GM18507 (cell line): ENCODE data around the gene TCF7L1.

Experiments used
- DNase-seq: peaks from one replicate; pipeline ENCODE4 v3.0.0; 2011; ENCODE audit warnings: low read depth; ENCODE audit not compliant: insufficient read length; ENCODE audit errors: extremely low spot score
- FAIRE-seq: peaks from 2 replicates; lab custom pipeline; 2011; peaks lifted over from hg19 to GRCh38; lab: Jason Lieb, UNC

The TCF7L1 gene

DNA sequence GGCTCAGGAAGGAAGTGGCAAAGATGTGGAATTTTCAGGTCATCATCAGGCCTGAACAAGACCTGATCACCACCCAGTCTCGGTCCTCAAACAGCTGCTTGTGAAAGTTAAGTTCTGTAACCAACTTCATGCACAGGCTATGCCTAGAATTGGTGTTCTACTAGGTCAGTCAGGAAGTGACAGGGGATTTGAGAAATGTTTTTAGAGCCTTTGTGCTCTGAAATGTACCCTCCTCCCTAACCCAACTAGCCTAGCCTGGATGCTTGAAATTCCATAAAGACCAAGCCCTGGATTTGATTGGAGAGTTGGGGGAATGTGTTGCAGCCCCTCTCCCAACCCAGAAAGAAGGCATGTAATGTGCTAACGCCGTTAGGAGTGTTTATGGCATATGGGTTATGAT, 131.3 kb downstream of the TCF7L1 start:
- FAIRE-seq: no peak
- DNase-seq: no peak

DNA sequence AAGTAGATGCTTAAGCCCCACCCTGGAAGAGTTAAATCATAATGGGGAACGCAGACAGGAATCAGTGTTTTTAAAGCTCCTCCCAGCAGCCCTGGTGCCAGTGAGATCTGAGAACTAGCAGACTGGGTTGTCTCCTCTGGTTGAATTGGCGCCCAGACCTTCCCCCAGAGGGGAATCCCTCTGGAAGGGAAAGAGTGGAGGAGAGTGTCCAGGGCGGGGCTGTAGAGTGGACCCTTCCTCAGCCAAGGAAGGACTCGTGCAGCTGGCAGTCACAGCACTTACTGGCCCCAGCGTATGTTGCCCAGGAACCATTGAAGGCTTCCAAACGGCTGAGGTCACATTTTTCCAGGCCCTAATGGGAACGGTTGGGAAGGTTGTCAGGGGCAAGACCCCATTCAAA, 132.1 kb downstream of the TCF7L1 start:
- DNase-seq (no peak), FAIRE-seq (no peak)

DNA sequence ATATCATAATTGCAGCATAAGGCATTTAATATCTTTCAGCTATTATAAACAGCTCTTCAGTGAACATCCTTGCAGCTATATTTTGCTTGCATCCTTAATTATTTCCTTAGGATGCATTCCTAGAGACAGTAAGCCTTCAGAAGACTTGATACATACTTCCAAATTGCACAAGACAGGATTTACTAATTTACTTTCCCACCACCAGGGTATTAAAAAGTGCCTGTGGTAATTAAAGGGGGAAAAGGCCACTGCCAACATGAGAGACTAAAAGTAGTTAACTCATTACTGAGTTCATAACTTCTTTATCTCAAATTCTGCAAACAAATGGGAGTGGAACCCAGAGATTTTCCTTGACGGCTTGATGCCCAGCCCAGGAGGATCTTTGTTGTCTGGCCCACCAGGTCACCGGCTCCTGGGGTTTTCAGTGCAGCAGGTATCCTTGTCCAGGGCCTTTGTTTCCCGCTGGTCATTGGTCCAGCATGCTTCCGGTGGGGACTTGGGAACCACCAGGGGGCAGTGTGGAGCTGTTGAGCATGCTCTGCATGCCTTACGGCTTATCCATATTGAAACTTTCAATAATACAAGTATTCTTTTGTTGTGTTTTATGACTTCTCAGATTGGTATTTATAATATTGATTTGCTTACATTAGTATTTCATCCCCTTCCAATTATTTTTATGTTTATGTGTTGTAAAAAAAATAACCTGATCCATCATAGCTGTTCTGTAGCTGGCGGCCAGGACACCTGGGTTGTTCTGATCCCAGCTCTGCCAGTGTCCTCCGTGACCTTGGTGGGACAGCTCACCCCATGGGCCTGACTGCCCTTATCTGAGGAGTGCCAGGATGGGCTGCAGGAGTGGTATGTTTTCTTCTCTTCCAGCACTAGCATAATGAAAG, 133.2 kb downstream of the TCF7L1 start:
- FAIRE-seq (peak; percentile 77), DNase-seq (peak; percentile 53)

DNA sequence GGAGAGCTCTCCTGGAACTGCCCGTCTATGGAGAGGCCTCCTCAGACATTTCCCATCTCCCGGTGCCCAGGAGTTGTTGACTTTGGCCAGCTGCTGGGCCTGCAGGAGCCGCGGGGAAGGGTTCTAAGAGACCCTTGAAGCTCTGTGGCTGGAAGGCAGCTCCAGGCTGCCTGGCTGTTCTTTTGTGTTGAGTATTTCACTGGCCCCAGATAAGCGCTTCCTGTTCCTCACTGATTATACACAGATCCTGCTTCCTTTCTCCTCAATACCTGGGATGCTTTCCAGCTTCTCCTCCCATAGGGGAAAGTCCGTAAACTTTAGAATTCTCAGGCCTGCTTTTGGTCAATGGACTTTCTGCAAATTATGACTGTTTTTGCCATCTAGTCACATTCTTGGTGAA, 136.8 kb downstream of the TCF7L1 start:
- DNase-seq (no peak), FAIRE-seq (no peak)

DNA sequence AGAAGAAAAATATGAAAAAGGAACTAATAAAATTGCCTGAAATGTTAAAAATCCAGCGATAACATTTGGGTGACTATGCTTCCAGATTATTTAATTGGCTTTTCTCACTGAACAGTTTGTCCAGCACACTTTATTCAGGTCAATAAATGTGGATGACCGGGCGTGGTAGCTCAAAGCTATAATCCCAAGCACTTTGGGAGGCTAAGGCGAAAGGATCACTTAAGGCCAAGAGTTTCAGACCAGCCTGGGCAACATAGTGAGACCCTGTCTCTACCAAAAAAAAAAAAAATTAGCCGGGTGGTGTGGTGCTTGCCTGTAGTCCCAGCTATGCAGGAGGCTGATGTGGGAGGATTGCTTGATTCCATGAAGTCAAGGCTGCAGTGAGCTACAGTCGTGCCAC, 139.2 kb downstream of the TCF7L1 start:
- DNase-seq (no peak), FAIRE-seq (no peak)

DNA sequence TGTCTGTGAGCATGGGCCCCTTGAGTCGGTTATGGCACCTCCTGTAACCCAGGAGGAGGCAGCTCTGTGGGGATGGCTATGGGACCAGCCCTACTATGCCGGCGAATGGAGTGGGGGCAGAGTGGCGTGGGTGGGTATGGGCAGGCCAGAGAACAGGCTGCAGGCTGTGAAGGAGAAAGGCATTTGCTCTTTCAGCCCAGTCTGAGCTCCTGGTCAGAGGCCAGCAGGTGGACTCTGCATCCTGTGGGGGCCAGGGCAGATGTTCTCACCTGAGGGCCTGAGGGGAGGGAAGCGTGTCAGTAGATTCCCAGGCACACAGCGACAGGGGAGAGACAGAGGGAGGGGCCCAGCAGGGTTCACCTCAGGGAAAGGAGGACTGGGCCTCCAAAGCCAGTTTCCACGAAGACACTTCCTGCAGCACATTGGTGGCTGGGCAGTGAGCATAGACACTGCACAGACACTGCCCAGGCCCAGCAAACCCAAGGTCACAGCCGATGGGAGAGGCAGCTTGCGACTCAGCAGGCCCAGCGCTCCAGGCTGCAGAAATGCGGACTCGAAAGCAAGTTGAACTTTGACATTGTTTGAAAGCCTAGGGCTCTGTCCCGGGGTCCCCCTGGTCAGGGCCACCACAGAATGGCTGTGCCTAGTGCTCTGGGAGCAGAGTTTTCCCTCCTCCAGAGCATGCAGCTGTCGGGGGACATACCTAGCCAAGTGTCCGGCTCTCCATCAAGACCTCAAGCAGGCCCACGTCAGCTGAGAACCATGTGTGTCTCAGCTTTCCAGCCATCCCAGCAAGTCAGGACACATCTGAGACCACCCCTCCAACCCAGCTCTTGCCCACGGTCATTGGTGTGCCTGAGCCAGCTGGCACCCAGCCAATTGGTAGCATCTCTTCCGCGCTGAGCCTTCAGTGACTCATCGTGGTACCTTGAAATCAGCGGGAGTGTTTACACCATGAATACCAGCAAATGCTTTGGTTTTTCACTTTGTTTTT, 140.8 kb downstream of the TCF7L1 start:
- DNase-seq (no peak), FAIRE-seq (no peak)

DNA sequence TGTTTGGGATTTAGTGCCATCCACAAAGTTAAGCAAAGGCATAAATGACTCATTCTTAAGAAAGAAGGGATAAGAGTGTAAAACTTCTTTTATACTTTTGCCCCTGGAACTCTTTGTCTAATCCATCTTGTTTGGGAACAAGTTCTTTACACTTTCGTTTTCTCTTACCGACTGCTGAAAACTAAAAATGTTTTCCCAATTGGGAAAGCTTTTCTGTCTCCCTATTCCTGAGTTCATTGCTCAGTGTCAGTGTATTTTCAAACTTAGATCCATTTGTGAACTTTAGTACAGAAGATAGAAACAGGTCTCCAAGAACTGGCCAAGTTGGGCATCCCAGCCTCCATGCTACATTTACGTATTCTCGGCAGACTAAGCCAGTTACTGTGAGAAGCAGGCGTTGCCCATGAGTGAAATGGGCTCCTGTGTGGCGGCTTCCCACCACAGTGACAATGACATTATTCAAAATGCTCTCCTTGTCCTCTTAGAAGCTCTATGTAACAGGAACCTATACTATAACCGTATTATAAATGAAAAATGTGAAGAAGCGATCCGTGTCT, 142.9 kb downstream of the TCF7L1 start:
- FAIRE-seq: no peak
- DNase-seq: no peak

DNA sequence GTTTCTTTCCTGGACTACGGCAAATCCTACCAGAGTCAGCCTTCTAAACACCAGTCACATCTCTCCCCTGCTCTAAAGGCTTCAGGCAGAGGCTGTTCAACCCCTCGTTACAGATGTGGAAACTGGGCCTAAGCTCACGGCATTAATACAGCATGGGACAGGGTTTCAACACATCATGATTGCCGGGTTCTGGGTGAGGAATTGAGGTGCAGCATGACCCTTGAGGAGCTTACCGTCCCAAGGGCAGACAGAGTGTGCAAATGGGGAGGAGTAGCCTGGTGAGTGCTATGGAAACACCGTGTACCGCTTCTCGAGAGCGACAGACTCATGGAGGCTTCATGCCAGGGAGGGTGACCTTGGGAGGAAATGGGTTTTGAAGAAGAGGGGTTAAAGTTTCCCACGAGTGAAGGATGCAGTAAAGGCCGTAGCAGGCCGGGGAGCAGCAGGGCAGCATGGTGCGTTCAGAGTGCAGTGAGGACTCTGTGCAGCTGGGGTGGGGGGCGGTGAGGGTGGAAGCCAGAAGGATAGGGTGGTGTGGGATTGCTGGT, 143.5 kb downstream of the TCF7L1 start:
- DNase-seq: no peak
- FAIRE-seq: no peak

DNA sequence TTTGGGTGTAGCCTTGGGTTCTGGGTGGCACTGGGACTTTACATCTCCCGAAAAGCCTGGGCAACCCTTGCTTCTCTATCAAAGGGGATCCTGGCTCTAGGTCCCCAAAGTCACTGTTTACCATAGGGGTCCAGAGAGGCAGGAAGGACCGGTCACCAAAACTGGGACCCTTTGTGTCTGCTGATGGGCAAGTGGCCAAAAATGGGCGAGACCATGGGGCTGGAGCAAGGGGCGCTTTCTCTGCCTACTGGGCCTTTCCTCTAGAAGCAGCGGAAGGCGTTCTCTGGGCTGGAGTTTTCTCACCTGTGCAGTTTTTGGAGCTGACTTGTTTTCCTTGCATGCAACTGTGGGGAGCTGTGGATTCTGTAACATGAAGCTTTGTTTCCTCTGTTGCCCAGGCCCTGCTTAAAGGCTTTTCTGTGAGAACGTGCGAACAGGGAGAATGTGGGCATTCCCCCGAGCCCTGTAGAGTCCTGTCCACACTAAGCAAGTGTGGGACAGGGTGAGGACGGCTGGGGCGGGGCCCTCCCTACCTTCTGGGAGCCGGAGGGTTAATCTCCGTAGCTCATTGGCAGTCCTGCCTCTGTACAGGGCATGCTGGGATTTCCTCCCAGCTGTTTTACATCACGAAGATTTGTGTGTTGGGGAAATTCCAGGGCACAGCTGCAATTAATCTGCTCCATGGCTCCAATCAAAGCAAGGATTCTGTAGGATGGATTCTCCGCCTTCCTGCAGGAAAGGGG, 144.4 kb downstream of the TCF7L1 start:
- DNase-seq (no peak), FAIRE-seq (no peak)

DNA sequence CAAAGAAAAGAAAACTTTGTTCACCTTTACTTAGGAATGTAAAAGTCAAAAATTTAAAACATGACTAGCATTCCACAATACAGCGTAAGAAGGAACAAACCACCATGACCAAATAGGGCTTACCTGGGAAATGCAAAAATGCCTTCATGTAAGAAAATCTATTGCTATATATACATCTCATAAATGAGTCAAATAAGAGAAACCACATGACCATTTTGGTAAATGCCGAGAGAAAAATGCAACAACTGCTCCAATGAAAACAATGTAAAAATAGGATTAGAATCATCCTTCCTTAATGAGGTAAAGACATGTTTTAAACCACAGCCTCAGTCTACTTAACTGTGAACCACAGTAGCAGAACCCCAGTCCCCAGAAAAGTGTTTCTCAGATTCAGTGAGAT, 145.2 kb downstream of the TCF7L1 start:
- FAIRE-seq (no peak), DNase-seq (no peak)

DNA sequence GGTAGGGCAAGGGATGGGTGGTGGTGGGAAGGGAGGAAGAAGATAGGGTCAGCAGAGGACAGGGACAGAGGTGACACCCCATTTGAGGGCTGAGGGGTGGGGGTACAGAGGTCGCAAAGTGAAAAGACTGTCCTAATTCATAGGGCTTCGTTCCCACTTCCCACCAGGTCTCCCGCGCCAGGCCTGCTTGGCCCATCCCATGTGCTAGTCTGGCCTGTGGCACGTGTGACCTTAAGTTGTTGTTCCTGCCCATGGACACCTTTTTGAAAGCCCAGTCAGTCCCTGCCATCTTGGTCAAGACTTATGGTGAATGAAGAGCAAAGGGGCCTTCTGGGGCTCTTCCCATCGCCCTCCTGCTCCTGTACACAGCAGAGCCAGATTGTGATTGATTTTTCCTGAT, 148.4 kb downstream of the TCF7L1 start:
- FAIRE-seq: no peak
- no peak for DNase-seq

DNA sequence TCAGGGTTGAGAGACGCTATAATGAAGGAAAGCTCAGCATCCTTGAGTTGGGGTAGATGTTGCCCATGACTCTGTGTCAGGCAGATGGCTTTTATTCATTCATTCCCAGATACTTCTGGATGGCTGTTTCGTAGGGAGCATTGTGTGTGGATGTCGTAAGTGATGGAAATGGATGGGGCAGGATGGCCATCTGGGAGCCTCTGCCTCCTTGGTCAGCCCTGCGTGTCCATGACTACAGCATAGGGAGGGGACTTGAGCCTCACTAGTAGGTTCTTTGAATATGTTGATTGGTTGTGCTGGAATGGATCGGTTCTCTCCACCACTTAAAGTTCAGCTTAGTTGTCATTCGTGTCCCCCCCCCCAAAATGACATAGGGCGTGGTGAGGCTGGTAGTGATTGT, 149.7 kb downstream of the TCF7L1 start:
- FAIRE-seq (no peak), DNase-seq (no peak)

DNA sequence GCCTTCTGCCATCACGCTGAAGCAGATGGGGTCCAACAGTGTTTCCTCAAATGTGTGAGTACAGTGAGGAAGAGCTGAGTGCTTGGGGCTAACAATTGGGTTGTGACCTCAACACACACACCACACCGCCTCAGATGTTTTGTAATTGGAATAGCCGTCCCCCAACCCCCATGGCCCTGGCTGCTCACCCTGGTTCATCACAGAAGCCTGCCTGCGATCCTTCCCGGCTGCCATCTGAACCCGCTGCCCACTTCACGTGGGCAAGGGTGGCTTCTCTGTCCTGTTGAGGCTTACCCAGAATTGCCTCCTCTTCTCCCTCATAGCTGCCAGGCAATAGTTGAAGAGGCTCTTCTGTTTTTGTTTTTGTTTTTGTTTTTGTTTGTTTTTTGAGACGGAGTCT, 150.4 kb downstream of the TCF7L1 start:
- FAIRE-seq: no peak

DNA sequence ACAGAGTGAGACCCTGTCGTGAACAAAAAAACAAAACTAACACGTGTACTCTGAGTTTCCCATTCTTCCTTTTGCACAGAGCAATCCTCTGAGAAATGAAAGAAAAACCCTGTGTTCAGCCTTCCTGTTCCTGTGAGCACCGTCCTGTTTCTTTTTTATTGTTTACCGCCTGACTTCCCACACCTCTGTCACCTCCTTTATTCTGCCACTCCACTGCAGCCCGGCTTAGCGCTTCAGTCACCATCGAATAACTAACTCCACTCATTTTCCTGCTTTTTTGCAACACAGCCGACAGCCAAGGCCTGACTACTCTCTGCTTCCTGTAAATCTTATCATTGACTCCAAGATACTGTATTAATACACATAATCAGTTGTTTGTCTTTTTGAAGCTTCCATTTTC, 153.7 kb downstream of the TCF7L1 start:
- FAIRE-seq (no peak), DNase-seq (no peak)

More for the DNA sequence above, 150.4 kb downstream of the TCF7L1 start:
- no peak for DNase-seq

DNA sequence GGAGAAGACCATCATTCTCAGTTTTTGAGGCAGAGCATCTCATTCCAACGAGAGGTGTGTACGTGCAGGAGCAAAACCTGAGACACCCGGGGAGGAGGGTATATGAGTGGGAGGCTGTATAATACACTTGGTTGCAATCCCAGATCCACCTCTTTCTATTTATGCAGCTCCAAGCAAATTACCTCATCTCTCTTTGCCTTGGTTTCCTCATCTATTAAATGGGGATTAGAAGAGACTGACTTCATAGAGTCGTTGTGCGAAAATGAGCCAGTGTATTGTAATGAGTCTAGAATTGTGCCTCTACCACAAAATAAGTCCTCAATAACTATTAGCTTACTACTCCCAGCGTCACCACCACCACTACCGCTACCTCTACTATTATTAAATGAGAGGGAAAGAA, 154.5 kb downstream of the TCF7L1 start:
- FAIRE-seq (no peak), DNase-seq (no peak)

DNA sequence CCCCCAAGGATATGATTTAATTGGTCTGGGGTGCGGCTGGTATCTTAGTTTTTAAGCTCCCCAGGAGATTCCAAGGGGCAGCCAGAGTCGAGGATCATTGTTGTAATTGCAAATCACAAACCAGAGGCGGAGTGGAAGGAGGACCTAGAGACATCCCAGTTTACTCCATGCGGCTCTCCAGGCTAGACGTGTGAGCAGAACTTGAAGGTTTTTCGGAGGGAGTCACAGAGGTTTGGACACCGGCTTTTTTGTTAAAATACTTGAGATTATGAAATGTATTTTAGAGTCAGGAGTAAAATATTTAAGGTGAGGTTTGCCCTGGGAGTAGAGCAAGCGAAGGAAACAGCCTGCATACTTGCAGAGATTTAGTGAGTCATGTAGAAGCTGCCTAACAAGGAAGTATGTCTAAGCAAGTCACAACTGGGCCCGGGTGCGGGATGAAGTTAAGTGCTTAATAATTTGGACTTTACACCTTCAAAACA, 155.1 kb downstream of the TCF7L1 start:
- no peak for FAIRE-seq

DNA sequence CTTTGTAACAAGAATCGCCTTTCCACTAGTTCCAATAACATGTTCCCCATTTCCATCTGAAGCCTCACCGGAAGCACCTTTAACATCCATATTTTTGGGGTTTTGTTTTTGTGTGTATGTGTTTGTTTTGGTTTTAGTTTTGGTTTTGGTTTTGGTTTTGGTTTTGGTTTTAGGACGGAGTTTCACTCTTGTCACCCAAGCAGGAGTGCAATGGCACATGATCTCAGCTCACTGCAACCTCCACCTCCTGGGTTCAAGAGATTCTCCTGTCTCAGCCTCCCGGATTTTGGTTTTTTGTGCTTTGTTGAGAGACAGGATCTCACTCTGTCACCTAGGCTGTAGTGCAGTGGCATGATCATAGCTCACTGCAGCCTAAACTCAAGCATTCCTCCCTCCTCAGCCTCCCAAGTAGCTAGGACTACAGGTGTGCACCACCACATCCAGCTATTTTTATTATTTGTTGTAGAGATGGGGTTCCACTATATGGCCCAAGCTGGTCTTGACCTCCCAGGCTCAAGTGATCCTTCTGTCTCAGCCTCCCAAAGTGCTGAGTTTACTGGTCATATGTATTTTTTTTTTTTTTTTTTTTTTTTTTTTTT, 158.3 kb downstream of the TCF7L1 start:
- DNase-seq: no peak
- FAIRE-seq: no peak

More for the DNA sequence above, 155.1 kb downstream of the TCF7L1 start:
- DNase-seq: no peak

DNA sequence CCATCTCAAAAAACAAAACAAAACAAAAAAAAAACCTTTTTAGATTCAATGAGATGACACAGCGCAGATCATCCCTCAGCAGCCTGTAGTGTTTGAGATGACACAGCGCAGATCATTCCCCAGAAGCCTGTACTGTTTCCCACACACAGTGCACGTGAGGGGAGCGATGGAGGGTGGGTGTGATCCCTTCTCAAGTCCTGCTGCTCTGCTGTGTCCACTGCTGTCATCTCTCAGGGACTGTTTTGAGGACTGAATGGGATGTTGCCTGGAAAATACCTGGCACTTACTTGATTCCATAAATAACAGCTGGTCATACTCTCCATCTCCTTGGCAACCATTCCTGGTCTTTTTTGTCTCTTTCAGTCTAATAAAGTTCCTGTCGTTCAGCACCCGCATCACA, 168.9 kb downstream of the TCF7L1 start:
- FAIRE-seq: no peak

More for the DNA sequence above, 168.9 kb downstream of the TCF7L1 start:
- DNase-seq: no peak
